Neuronal stem cell (in vitro differentiated cells): ENCODE data around the gene USP12.

Experiments
- DNase-seq: peaks from one replicate; pipeline ENCODE4 v3.0.0-alpha.2; 2013; ENCODE audit warnings: low spot score
- H2AFZ ChIP-seq: one replicate; pipeline ENCODE4 v1.6.1; 2013; ENCODE audit warnings: mild to moderate bottlenecking, low read length, inconsistent platforms
- H2AK5ac ChIP-seq: 2 replicates; pipeline ENCODE4 v1.6.1; 2013; ENCODE audit warnings: low read depth, mild to moderate bottlenecking, inconsistent platforms, low read length, moderate library complexity, mixed read lengths
- H2BK120ac ChIP-seq: 2 replicates; pipeline ENCODE4 v1.6.1; 2013; ENCODE audit warnings: low read depth, mild to moderate bottlenecking, inconsistent platforms, low read length, moderate library complexity, mixed read lengths
- H2BK12ac ChIP-seq: one replicate; pipeline ENCODE4 v1.6.1; 2013; ENCODE audit warnings: low read length, inconsistent platforms
- H2BK15ac ChIP-seq: 2 replicates; pipeline ENCODE4 v1.6.1; 2013; ENCODE audit warnings: mild to moderate bottlenecking, low read length, inconsistent platforms, mixed read lengths
- H2BK5ac ChIP-seq: one replicate; pipeline ENCODE4 v1.6.1; 2013; ENCODE audit warnings: inconsistent platforms, mild to moderate bottlenecking, low read length, moderate library complexity
- H3K14ac ChIP-seq: one replicate; pipeline ENCODE4 v1.6.1; 2013; ENCODE audit warnings: low read length, inconsistent platforms
- H3K18ac ChIP-seq: 2 replicates; pipeline ENCODE4 v1.6.1; 2013; ENCODE audit warnings: low read length, inconsistent platforms
- H3K23ac ChIP-seq: 2 replicates; pipeline ENCODE4 v1.6.1; 2013; ENCODE audit warnings: low read depth, mild to moderate bottlenecking, mixed read lengths, low read length, inconsistent platforms; ENCODE audit not compliant: poor library complexity
- H3K27ac ChIP-seq: replicated peaks from 3 replicates; pipeline ENCODE4 v1.5.1; 2013; ENCODE audit warnings: low read length, inconsistent platforms
- H3K27me3 ChIP-seq, 3 experiments: 2 replicates each; pipeline ENCODE4 v1.6.1; 2013; ENCODE audit warnings: low read length in 3 of 3, mild to moderate bottlenecking in 2 of 3, inconsistent platforms in 1 of 3, low read depth in 1 of 3, mixed read lengths in 1 of 3, moderate library complexity in 1 of 3; ENCODE audit not compliant: control insufficient read depth in 3 of 3, insufficient read depth in 3 of 3
- H3K36me3 ChIP-seq, 2 donors: replicated peaks in 1 of 2; 2 replicates each; pipeline ENCODE4 v1.6.1; 2013; ENCODE audit warnings: low read length in 2 of 2; ENCODE audit not compliant: control insufficient read depth in 2 of 2, insufficient read depth in 2 of 2
- H3K4ac ChIP-seq: 2 replicates; pipeline ENCODE4 v1.6.1; 2013; ENCODE audit warnings: inconsistent platforms, mild to moderate bottlenecking, low read length, moderate library complexity
- H3K4me1 ChIP-seq, 2 donors: 1 replicate in 1 of 2; 2 replicates in 1 of 2; pipeline ENCODE4 v1.6.1; 2013; ENCODE audit warnings: low read length in 2 of 2, low read depth in 1 of 2; ENCODE audit not compliant: control insufficient read depth in 2 of 2, insufficient read depth in 1 of 2
- H3K4me2 ChIP-seq: one replicate; pipeline ENCODE4 v1.6.1; 2013; ENCODE audit warnings: mild to moderate bottlenecking, low read length, inconsistent platforms; ENCODE audit not compliant: insufficient read depth, poor library complexity, severe bottlenecking
- H3K4me3 ChIP-seq, 2 donors: 2 replicates each; pipeline ENCODE4 v1.5.1; 2013; ENCODE audit warnings: low read length in 2 of 2, mild to moderate bottlenecking in 2 of 2, inconsistent platforms in 1 of 2, moderate library complexity in 1 of 2
- H3K79me1 ChIP-seq: one replicate; pipeline ENCODE4 v1.6.1; 2013; ENCODE audit warnings: low read depth, mild to moderate bottlenecking, inconsistent platforms, low read length, moderate library complexity
- H3K9ac ChIP-seq: one replicate; pipeline ENCODE4 v1.6.1; 2013; ENCODE audit warnings: mild to moderate bottlenecking, low read depth, low read length, inconsistent platforms; ENCODE audit not compliant: poor library complexity
- H3K9me3 ChIP-seq, 2 donors: replicated peaks in 1 of 2; 2 replicates each; pipeline versions ENCODE3 to v1.6.1; 2013; ENCODE audit warnings: low read length in 2 of 2, mild to moderate bottlenecking in 2 of 2, inconsistent platforms in 1 of 2, low read depth in 1 of 2, mixed read lengths in 1 of 2, moderate library complexity in 1 of 2; ENCODE audit not compliant: control insufficient read depth in 2 of 2, insufficient read depth in 1 of 2
- H4K8ac ChIP-seq: one replicate; pipeline ENCODE4 v1.6.1; 2013; ENCODE audit warnings: low read depth, mild to moderate bottlenecking, inconsistent platforms, low read length, moderate library complexity
- H4K91ac ChIP-seq: one replicate; pipeline ENCODE4 v1.6.1; 2013; ENCODE audit warnings: low read length, low read depth, mild to moderate bottlenecking, inconsistent platforms; ENCODE audit not compliant: poor library complexity
- WGBS, 2 donors: extraction: QIAGEN DNeasy Blood & Tissue Kit; methylation state at CpG; one replicate each; pipeline ENCODE4 v1.1.7; 2013; ENCODE audit warnings: missing lambda C conversion rate in 2 of 2, mixed read lengths in 1 of 2; ENCODE audit not compliant: insufficient read length in 2 of 2, insufficient replicate concordance in 1 of 2; ENCODE audit errors: extremely low coverage in 2 of 2; 5-methylcytosine and 5-hydroxymethylcytosine counted together

USP12 gene

GRCh38 chr13:27199696-27200095 lies 28.1 kb upstream of the USP12 start:
- H3K9me3 ChIP-seq = peaks cover 0 to 5% of the 10 kb centered on the region in 2 donors
- no peak overlapping the region for H3K4me2 ChIP-seq
- H3K14ac ChIP-seq = no peak overlapping the region
- H3K9ac ChIP-seq = no peak overlapping the region
- H2BK120ac ChIP-seq = no peak overlapping the region
- no peak overlapping the region for H3K18ac ChIP-seq
- no peaks in the 10 kb centered on the region for H3K36me3 ChIP-seq
- no peak overlapping the region for H2AK5ac ChIP-seq
- no peak overlapping the region for H3K4me3 ChIP-seq
- no peak overlapping the region for H2BK15ac ChIP-seq
- DNase-seq = no peak
- no peaks in the 10 kb centered on the region for H3K27me3 ChIP-seq
- H4K8ac ChIP-seq = no peak overlapping the region
- no peak overlapping the region for H3K27ac ChIP-seq
- no peak overlapping the region for H2AFZ ChIP-seq
- H3K4ac ChIP-seq = no peak overlapping the region
- no peak overlapping the region for H2BK5ac ChIP-seq
- no CpG with 5 or more reads among the region's 2 CpGs for WGBS, 2 donors
- no peak overlapping the region for H3K23ac ChIP-seq
- H3K4me1 ChIP-seq = peaks cover 6 to 7% of the 10 kb centered on the region in 2 donors
- H4K91ac ChIP-seq = no peak overlapping the region
- no peak overlapping the region for H2BK12ac ChIP-seq
- no peaks in the 10 kb centered on the region for H3K79me1 ChIP-seq

- Histone ChIP-seq H3K36me3 (no peaks in the 10 kb centered on the region), H4K8ac (no peak overlapping the region), H2AK5ac (no peak overlapping the region), H4K91ac (no peak overlapping the region), H2BK12ac (no peak overlapping the region), H3K27me3 (no peaks in the 10 kb centered on the region), H3K4me3 (no peak overlapping the region), H3K79me1 (no peaks in the 10 kb centered on the region), H3K4me2 (no peak overlapping the region), H2BK120ac (no peak overlapping the region), H3K14ac (no peak overlapping the region), H2AFZ (no peak overlapping the region), H2BK15ac (no peak overlapping the region), H3K18ac (no peak overlapping the region), H3K4ac (no peak overlapping the region), H3K9ac (no peak overlapping the region), H3K4me1 (peaks cover 6 to 7% of the 10 kb centered on the region in 2 donors), H3K27ac (no peak overlapping the region), H3K9me3 (peaks cover 0 to 5% of the 10 kb centered on the region in 2 donors), H3K23ac (no peak overlapping the region), H2BK5ac (no peak overlapping the region)
- no peak for DNase-seq
- whole genome bisulfite sequencing, 2 donors = no CpG with 5 or more reads among the region's 3 CpGs
These were observed 27.6 kb upstream of the USP12 start for GRCh38 chr13:27199211-27199610.

DNA sequence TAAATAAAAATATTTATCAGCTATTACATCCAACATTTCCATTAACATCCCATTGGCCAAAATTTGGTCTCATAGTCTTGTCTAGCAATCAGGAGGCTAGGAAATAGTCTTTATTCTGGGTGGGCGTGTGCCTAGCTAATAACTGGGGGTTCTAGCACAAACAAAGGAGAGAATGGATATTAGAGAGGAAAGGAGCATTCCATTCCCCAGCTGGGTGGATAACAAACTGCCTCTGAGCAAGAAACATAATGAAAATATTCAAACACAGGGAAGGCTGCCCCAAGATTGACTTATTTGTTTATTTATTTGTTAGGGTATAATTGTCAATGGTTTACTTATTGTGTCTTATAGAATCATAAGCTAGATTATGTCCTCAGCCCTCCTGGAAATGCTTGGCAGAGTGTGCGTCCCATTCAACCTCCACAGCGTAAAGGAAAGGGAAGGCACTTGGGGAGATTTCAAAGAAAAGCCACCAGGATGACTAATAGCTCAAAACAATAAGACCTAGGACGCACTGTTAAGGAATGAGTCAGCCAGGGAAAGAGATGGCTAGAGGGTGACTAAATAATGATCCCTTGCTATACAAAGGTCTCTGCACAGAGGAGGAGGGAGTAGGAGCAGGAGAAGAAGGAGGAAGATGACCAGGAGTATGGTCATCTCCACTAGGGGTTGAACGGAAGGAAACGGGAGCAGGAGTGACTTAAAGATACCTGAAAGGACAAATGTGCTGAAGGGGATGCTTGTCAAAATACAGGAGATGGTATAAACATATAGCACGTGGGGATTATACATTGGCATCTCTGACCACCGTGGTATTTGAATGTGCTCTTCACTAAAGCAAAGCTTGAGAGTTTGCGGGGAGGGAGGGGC lies 23.5 kb upstream of the USP12 start:
- H3K36me3 ChIP-seq = no peaks in the 10 kb centered on the region
- no peak overlapping the region for H4K8ac ChIP-seq
- H3K79me1 ChIP-seq = no peaks in the 10 kb centered on the region
- H2BK120ac ChIP-seq = no peak overlapping the region
- H3K23ac ChIP-seq = no peak overlapping the region
- H2BK15ac ChIP-seq = no peak overlapping the region
- no peak overlapping the region for H3K4ac ChIP-seq
- H2AFZ ChIP-seq = peak overlapping the region; percentile 84
- H3K9me3 ChIP-seq = peaks cover 0 to 5% of the 10 kb centered on the region in 2 donors
- peaks cover 6 to 7% of the 10 kb centered on the region in 2 donors for H3K4me1 ChIP-seq
- no peak overlapping the region for H3K18ac ChIP-seq
- WGBS, 2 donors = no CpG with 5 or more reads among the region's 9 CpGs
- H3K9ac ChIP-seq = no peak overlapping the region
- no peak overlapping the region for H3K14ac ChIP-seq
- peak; percentile 35 for DNase-seq
- H2BK12ac ChIP-seq = no peak overlapping the region
- H2AK5ac ChIP-seq = no peak overlapping the region
- no peaks in the 10 kb centered on the region for H3K27me3 ChIP-seq
- peak overlapping the region; percentile 9 for H3K27ac ChIP-seq
- H3K4me2 ChIP-seq = no peak overlapping the region
- no peak overlapping the region for H2BK5ac ChIP-seq
- H3K4me3 ChIP-seq = no peak overlapping the region
- no peak overlapping the region for H4K91ac ChIP-seq

DNA sequence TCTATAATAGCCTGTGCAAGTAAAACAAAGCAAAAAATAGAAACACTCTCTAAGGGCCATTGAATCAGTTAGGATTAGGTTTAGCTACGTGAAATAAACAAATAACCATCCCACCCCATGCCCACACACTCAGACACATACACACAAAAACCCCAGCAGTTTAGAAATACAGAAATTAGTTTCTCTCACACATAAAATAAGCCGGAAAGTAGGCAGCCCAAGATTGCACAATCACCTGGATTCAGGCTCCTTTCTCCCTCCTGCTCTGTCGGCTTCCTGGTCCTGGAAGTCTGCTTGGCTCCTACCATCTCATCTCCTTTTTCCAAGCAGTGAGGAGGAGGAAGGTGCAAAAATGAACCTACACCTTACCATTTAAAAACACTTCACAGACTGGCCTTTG lies 22.6 kb upstream of the USP12 start:
- Histone ChIP-seq H3K36me3 (no peaks in the 10 kb centered on the region), H3K4ac (no peak overlapping the region), H2BK12ac (no peak overlapping the region), H3K4me3 (no peak overlapping the region), H3K4me2 (no peak overlapping the region), H3K9ac (no peak overlapping the region), H3K18ac (peak overlapping the region; percentile 31), H3K23ac (no peak overlapping the region), H2BK120ac (no peak overlapping the region), H3K4me1 (peaks cover 6 to 7% of the 10 kb centered on the region in 2 donors), H2BK15ac (no peak overlapping the region), H3K27ac (no peak overlapping the region), H2AFZ (no peak overlapping the region), H3K79me1 (no peaks in the 10 kb centered on the region), H4K91ac (no peak overlapping the region), H2AK5ac (no peak overlapping the region), H3K27me3 (no peaks in the 10 kb centered on the region), H3K14ac (no peak overlapping the region), H4K8ac (no peak overlapping the region), H3K9me3 (peaks cover 0 to 5% of the 10 kb centered on the region in 2 donors), H2BK5ac (no peak overlapping the region)
- DNase-seq = no peak
- WGBS, 2 donors = no CpG with 5 or more reads among the region's 3 CpGs
